ENCODE measurements around the gene SLC30A7.

Gene SLC30A7

GRCh38 chr1:101004061-101004460, 108.2 kb downstream of the SLC30A7 start:
- Histone ChIP-seq H3F3A (ENCODE audit: insufficient read depth, low read length) (no peaks in the 10 kb centered on the region; the same call in 1 of the 2 replicates), H3K4me1 (ENCODE audit: insufficient read depth, low read length, severe bottlenecking) (no peaks in the 10 kb centered on the region), H3K79me2 (ENCODE audit: insufficient read depth, low read length) (no peaks in the 10 kb centered on the region), H3K27me3 (ENCODE audit: insufficient read depth, low read length) (no peaks in the 10 kb centered on the region), H3K9me2 (ENCODE audit: low read depth, low read length) (no peaks in the 10 kb centered on the region), H4K20me1 (ENCODE audit: insufficient read depth, low read length) (no peaks in the 10 kb centered on the region), H2AFZ (ENCODE audit: low read length) (no peak overlapping the region), H3K27ac (ENCODE audit: low read depth, low read length, poor library complexity, severe bottlenecking) (no peak overlapping the region), H3K9me3 (ENCODE audit: low read length) (no peaks in the 10 kb centered on the region), H3K9ac (ENCODE audit: low read length) (no peak overlapping the region), H3K4me2 (ENCODE audit: low read length) (no peak overlapping the region), H3K36me3 (ENCODE audit: insufficient read depth, low read length) (peaks cover 35% of the 10 kb centered on the region), H3K4me3 (ENCODE audit: low read depth, low read length, poor library complexity, severe bottlenecking) (no peak overlapping the region)
- TF ChIP-seq CTCF (IDR thresholded peaks at IDR 0.05; ENCODE audit: low read length) (no peak), EZH2 (IDR thresholded peaks at IDR 0.05; ENCODE audit: borderline replicate concordance, low read length) (no peak)

DNA sequence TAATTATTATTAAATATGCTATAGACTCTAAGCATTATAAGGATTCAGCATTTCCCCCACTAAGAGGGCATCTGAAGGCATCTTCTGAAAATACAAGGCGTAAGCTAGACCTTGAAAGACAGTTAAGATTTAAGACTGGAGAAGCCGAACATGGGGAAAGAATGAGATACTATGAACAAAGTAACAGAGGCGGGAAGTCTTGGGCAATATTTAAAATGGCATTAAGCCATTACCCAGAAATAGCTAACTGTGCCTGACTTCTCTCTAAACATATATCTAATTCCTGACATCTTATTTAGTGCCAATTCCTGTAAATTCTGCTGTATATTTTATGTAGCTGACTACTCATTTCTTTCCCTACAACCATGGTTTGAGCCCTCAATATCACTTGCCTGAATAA, 108.8 kb downstream of the SLC30A7 start:
- Histone ChIP-seq H3K4me2 (ENCODE audit: low read length) (no peak overlapping the region), H3K9me3 (ENCODE audit: low read length) (no peaks in the 10 kb centered on the region), H3F3A (ENCODE audit: insufficient read depth, low read length) (no peaks in the 10 kb centered on the region; the same call in 1 of the 2 replicates), H4K20me1 (ENCODE audit: insufficient read depth, low read length) (no peaks in the 10 kb centered on the region), H3K27me3 (ENCODE audit: insufficient read depth, low read length) (no peaks in the 10 kb centered on the region), H3K9me2 (ENCODE audit: low read depth, low read length) (no peaks in the 10 kb centered on the region), H3K4me1 (ENCODE audit: insufficient read depth, low read length, severe bottlenecking) (no peaks in the 10 kb centered on the region), H3K9ac (ENCODE audit: low read length) (no peak overlapping the region), H2AFZ (ENCODE audit: low read length) (no peak overlapping the region), H3K4me3 (ENCODE audit: low read depth, low read length, poor library complexity, severe bottlenecking) (no peak overlapping the region), H3K79me2 (ENCODE audit: insufficient read depth, low read length) (no peaks in the 10 kb centered on the region), H3K27ac (ENCODE audit: low read depth, low read length, poor library complexity, severe bottlenecking) (no peak overlapping the region), H3K36me3 (ENCODE audit: insufficient read depth, low read length) (peaks cover 36% of the 10 kb centered on the region)
- TF ChIP-seq EZH2 (IDR thresholded peaks at IDR 0.05; ENCODE audit: borderline replicate concordance, low read length), result no peak
- TF ChIP-seq CTCF (IDR thresholded peaks at IDR 0.05; ENCODE audit: low read length), result no peak

DNA sequence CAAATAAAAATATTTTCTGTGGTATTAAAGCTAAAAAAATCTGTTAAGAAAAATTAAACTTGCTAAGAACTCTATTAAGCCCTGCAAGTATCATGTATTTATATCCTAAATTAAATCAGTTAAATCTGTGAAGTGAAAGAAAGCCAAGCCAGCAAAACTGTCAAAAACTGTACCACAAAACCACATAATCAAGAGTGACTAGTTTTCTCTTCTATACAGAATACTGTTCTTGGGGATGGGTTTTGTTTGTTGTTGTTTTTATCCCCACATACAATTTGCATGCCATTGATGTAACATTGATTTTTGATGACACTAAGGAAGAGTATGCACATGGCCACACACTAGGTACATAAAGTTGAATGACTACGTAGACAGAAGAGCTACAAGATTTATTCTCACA, 109.3 kb downstream of the SLC30A7 start:
- no peak overlapping the region for H3K9ac ChIP-seq (ENCODE audit: low read length)
- no peaks in the 10 kb centered on the region for H3K79me2 ChIP-seq (ENCODE audit: insufficient read depth, low read length)
- no peaks in the 10 kb centered on the region for H4K20me1 ChIP-seq (ENCODE audit: insufficient read depth, low read length)
- no peak overlapping the region for H2AFZ ChIP-seq (ENCODE audit: low read length)
- no peak for TF ChIP-seq CTCF (IDR thresholded peaks at IDR 0.05; ENCODE audit: low read length)
- H3F3A ChIP-seq (ENCODE audit: insufficient read depth, low read length), result no peaks in the 10 kb centered on the region; the same call in 1 of the 2 replicates
- H3K27ac ChIP-seq (ENCODE audit: low read depth, low read length, poor library complexity, severe bottlenecking), result no peak overlapping the region
- H3K4me1 ChIP-seq (ENCODE audit: insufficient read depth, low read length, severe bottlenecking), result no peaks in the 10 kb centered on the region
- no peak overlapping the region for H3K4me3 ChIP-seq (ENCODE audit: low read depth, low read length, poor library complexity, severe bottlenecking)
- peaks cover 39% of the 10 kb centered on the region for H3K36me3 ChIP-seq (ENCODE audit: insufficient read depth, low read length)
- no peaks in the 10 kb centered on the region for H3K27me3 ChIP-seq (ENCODE audit: insufficient read depth, low read length)
- no peaks in the 10 kb centered on the region for H3K9me2 ChIP-seq (ENCODE audit: low read depth, low read length)
- H3K9me3 ChIP-seq (ENCODE audit: low read length), result no peaks in the 10 kb centered on the region
- H3K4me2 ChIP-seq (ENCODE audit: low read length), result no peak overlapping the region

Data from OCI-LY1 (cell line).